ENCODE results near the gene CLEC4M. TPM values are rescaled to one million over a fixed set of nuclear protein-coding genes. Genes with fewer than 3 reads are reported as not detected.

The CLEC4M gene, protein sequence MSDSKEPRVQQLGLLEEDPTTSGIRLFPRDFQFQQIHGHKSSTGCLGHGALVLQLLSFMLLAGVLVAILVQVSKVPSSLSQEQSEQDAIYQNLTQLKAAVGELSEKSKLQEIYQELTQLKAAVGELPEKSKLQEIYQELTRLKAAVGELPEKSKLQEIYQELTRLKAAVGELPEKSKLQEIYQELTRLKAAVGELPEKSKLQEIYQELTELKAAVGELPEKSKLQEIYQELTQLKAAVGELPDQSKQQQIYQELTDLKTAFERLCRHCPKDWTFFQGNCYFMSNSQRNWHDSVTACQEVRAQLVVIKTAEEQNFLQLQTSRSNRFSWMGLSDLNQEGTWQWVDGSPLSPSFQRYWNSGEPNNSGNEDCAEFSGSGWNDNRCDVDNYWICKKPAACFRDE
- not detected in 2 replicates for total RNA-seq
- not detected in 2 replicates for polyA plus RNA-seq
- polyA plus RNA-seq (2012): not detected in 2 replicates
- polyA minus RNA-seq (ENCODE audit: low replicate concordance): not detected in 2 replicates

DNA sequence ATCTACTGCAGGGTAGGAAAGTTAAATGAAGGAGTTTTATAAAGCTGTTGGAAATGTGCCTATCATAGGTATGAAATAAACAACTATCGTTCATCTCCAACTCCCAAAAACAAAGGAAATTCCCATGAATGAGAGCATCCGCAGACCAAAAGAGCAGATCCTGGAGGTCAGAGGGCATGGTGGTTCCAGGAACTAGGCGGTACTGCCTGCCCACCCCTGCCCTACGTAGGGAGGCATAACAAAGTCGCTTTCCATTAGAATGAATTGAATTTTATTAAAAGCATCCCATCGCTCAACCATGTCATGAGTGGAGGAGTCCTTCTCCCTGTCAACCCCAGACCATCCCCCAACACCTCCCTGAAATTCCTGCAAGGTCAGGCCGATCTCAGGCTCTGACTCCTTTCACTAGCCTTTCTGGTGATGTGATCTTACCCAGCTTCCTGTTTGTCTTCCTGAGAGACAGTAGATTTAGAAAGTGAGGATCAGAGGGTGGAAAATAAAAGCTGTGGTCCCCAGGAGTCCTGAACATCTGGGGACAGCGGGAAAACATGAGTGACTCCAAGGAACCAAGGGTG lies at the start of gene CLEC4M:
Gene CLEC4M, plus strand, starts transcription at position 525 of the 575 bp plus-strand sequence. Its CDS starts 24 bp downstream, at position 549.
- no peak for DNase-seq (ENCODE audit: low read depth in 2 of 2)
- Histone ChIP-seq H3K9ac (ENCODE audit: insufficient read depth, low read length) (no peak within 1 kb of the TSS), H3K27ac (ENCODE audit: insufficient read depth, low read length) (no peak within 1 kb of the TSS), H3K79me2 (ENCODE audit: control insufficient read depth, insufficient read depth, low read length) (no peaks in the 10 kb centered on the region), H3K36me3 (ENCODE audit: control insufficient read depth, insufficient read depth, low read length) (no peaks in the 10 kb centered on the region), H3K27me3 (ENCODE audit: control insufficient read depth, insufficient read depth, low read length) (no peaks in the 10 kb centered on the region), H3K4me2 (ENCODE audit: extremely low read depth, insufficient read depth, low read length) (no peak within 1 kb of the TSS), H4K20me1 (ENCODE audit: control insufficient read depth, extremely low read depth, insufficient read depth, low read length) (no peaks in the 10 kb centered on the region), H3K4me3 (replicated peaks in 1 of 4; ENCODE audit: control extremely low read depth in 1 of 4, insufficient read depth in 1 of 4, low read depth in 3 of 4, low read length in 4 of 4) (no peak within 1 kb of the TSS), H2AFZ (ENCODE audit: low read length) (no peak within 1 kb of the TSS), H3K4me1 (ENCODE audit: control insufficient read depth, extremely low read depth, insufficient read depth, low read length) (no peaks in the 10 kb centered on the region), H3K9me3 (ENCODE audit: control insufficient read depth, insufficient read depth, low read depth, low read length) (no peaks in the 10 kb centered on the region)
- TF ChIP-seq, protein P1, sequence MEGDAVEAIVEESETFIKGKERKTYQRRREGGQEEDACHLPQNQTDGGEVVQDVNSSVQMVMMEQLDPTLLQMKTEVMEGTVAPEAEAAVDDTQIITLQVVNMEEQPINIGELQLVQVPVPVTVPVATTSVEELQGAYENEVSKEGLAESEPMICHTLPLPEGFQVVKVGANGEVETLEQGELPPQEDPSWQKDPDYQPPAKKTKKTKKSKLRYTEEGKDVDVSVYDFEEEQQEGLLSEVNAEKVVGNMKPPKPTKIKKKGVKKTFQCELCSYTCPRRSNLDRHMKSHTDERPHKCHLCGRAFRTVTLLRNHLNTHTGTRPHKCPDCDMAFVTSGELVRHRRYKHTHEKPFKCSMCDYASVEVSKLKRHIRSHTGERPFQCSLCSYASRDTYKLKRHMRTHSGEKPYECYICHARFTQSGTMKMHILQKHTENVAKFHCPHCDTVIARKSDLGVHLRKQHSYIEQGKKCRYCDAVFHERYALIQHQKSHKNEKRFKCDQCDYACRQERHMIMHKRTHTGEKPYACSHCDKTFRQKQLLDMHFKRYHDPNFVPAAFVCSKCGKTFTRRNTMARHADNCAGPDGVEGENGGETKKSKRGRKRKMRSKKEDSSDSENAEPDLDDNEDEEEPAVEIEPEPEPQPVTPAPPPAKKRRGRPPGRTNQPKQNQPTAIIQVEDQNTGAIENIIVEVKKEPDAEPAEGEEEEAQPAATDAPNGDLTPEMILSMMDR (conservative IDR thresholded peaks at IDR 0.05 in 1 of 2, IDR thresholded peaks at IDR 0.05 in 1 of 2; ENCODE audit: low read depth in 1 of 2, low read length in 2 of 2): no peak
- TF ChIP-seq EZH2 (IDR thresholded peaks at IDR 0.05; ENCODE audit: low read length, missing control alignments): no peak

DNA sequence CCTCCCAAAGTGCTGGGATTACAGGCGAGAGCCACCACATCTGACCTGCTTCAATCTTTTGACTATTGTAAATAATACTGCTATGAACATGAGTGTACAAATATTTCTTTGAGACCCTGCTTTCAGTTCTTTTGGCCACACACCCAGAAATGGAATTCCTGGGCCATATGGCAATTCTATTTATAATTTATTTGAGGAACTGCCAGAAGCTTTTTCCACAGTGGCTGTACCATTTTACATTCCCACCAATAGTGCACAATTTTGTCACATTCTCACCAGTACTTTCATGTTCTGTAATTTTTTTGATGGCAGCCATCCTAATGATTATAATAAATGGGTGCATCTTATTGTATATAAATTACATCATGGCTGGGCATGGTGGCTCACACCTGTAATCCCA lies 47.4 kb upstream of the CLEC4M start:
- DNase-seq (ENCODE audit: low read depth in 2 of 2): no peak
- no peaks in the 10 kb centered on the region for H3K27me3 ChIP-seq (ENCODE audit: control insufficient read depth, insufficient read depth, low read length)
- no peaks in the 10 kb centered on the region for H3K36me3 ChIP-seq (ENCODE audit: control insufficient read depth, insufficient read depth, low read length)
- no peaks in the 10 kb centered on the region for H3K9me3 ChIP-seq (ENCODE audit: control insufficient read depth, insufficient read depth, low read depth, low read length)
- H4K20me1 ChIP-seq (ENCODE audit: control insufficient read depth, extremely low read depth, insufficient read depth, low read length): no peaks in the 10 kb centered on the region
- H3K79me2 ChIP-seq (ENCODE audit: control insufficient read depth, insufficient read depth, low read length): no peaks in the 10 kb centered on the region
- H2AFZ ChIP-seq (ENCODE audit: low read length): no peak overlapping the region
- no peak overlapping the region for H3K27ac ChIP-seq (ENCODE audit: insufficient read depth, low read length)
- H3K4me2 ChIP-seq (ENCODE audit: extremely low read depth, insufficient read depth, low read length): no peak overlapping the region
- H3K4me1 ChIP-seq (ENCODE audit: control insufficient read depth, extremely low read depth, insufficient read depth, low read length): no peaks in the 10 kb centered on the region
- no peak overlapping the region for H3K4me3 ChIP-seq (replicated peaks in 1 of 4; ENCODE audit: control extremely low read depth in 1 of 4, insufficient read depth in 1 of 4, low read depth in 3 of 4, low read length in 4 of 4)
- no peak overlapping the region for H3K9ac ChIP-seq (ENCODE audit: insufficient read depth, low read length)
- TF ChIP-seq EZH2 (IDR thresholded peaks at IDR 0.05; ENCODE audit: low read length, missing control alignments): no peak
- TF ChIP-seq, protein P1 (conservative IDR thresholded peaks at IDR 0.05 in 1 of 2, IDR thresholded peaks at IDR 0.05 in 1 of 2; ENCODE audit: low read depth in 1 of 2, low read length in 2 of 2): no peak

DNA sequence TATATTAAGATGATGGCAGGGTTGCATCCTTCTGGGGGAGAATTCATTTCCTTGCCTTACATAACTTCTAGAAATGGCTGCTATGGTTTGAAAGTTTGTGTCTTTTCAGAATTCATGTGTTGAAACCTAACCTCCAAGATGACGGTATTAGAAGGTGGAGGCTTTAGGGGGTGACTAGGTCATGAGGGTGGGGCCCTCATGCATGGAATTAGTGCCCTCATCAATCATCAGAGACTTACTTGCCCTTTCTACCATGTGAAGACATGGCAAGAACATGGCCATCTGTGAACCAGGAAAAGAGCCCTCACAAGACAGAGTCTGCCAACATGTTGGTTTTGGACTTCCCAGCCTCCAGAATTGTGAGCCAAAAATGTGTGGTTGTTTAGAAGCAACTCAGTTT lies 46.3 kb upstream of the CLEC4M start:
- no peak overlapping the region for H3K4me2 ChIP-seq (ENCODE audit: extremely low read depth, insufficient read depth, low read length)
- no peak overlapping the region for H3K27ac ChIP-seq (ENCODE audit: insufficient read depth, low read length)
- no peaks in the 10 kb centered on the region for H3K79me2 ChIP-seq (ENCODE audit: control insufficient read depth, insufficient read depth, low read length)
- no peak for DNase-seq (ENCODE audit: low read depth in 2 of 2)
- H2AFZ ChIP-seq (ENCODE audit: low read length): no peak overlapping the region
- no peak overlapping the region for H3K9ac ChIP-seq (ENCODE audit: insufficient read depth, low read length)
- no peaks in the 10 kb centered on the region for H4K20me1 ChIP-seq (ENCODE audit: control insufficient read depth, extremely low read depth, insufficient read depth, low read length)
- H3K9me3 ChIP-seq (ENCODE audit: control insufficient read depth, insufficient read depth, low read depth, low read length): no peaks in the 10 kb centered on the region
- no peak overlapping the region for H3K4me3 ChIP-seq (replicated peaks in 1 of 4; ENCODE audit: control extremely low read depth in 1 of 4, insufficient read depth in 1 of 4, low read depth in 3 of 4, low read length in 4 of 4)
- H3K27me3 ChIP-seq (ENCODE audit: control insufficient read depth, insufficient read depth, low read length): no peaks in the 10 kb centered on the region
- TF ChIP-seq EZH2 (IDR thresholded peaks at IDR 0.05; ENCODE audit: low read length, missing control alignments): no peak
- TF ChIP-seq, protein P1 (conservative IDR thresholded peaks at IDR 0.05 in 1 of 2, IDR thresholded peaks at IDR 0.05 in 1 of 2; ENCODE audit: low read depth in 1 of 2, low read length in 2 of 2): no peak
- H3K36me3 ChIP-seq (ENCODE audit: control insufficient read depth, insufficient read depth, low read length): no peaks in the 10 kb centered on the region
- no peaks in the 10 kb centered on the region for H3K4me1 ChIP-seq (ENCODE audit: control insufficient read depth, extremely low read depth, insufficient read depth, low read length)
